HG03378 (cell line): ENCODE data around the gene PPP1R12C.
"Not testable (repeated sequence)": the region's sequence is repeated elsewhere in the genome, so short reads cannot be mapped to it uniquely, and the experiment has no call there.

Experiments
- ATAC-seq: cut with Tn5 transposase; IDR thresholded peaks from one replicate; pipeline ENCODE4 v1.9.1; 2021; ENCODE audit warnings: mild to moderate bottlenecking, moderate library complexity; ENCODE audit not compliant: unreplicated experiment

PPP1R12C gene

GRCh38 chr19:55116859-55117662, at the start of gene PPP1R12C:
Gene PPP1R12C, minus strand, starts transcription at chr19:55117637. Its CDS starts 94 bp downstream, at chr19:55117543.
- no peak for ATAC-seq

- ATAC-seq = no peak
These were observed 49.3 kb upstream of the PPP1R12C start, which contains the start of gene DNAAF3 for GRCh38 chr19:55166530-55167268. Gene DNAAF3, minus strand, starts transcription at chr19:55166613. Its CDS starts 200 bp downstream, at chr19:55166413.

- ATAC-seq = no peak
These were observed 48.6 kb upstream of the PPP1R12C start for GRCh38 chr19:55165952-55166529.

GRCh38 chr19:55161571-55162322, 44.3 kb upstream of the PPP1R12C start:
- no peak for ATAC-seq

GRCh38 chr19:55160986-55161365, 43.5 kb upstream of the PPP1R12C start:
- no peak for ATAC-seq

- ATAC-seq = no peak
These were observed 42.9 kb upstream of the PPP1R12C start for GRCh38 chr19:55160128-55160985.

GRCh38 chr19:55158848-55159749, 41.7 kb upstream of the PPP1R12C start:
- ATAC-seq = no peak

GRCh38 chr19:55158423-55158822, 41.0 kb upstream of the PPP1R12C start:
- no peak for ATAC-seq

GRCh38 chr19:55157064-55157908, 39.8 kb upstream of the PPP1R12C start, which contains the start of gene TNNI3:
Gene TNNI3, minus strand, starts transcription at chr19:55157732. Its CDS starts 143 bp downstream, at chr19:55157589.
- no peak for ATAC-seq

GRCh38 chr19:55156202-55157063, 39.0 kb upstream of the PPP1R12C start:
- ATAC-seq = no peak

- ATAC-seq = not testable (repeated sequence)
These were observed 38.3 kb upstream of the PPP1R12C start for GRCh38 chr19:55155784-55156183.

GRCh38 chr19:55153652-55154264, 36.3 kb upstream of the PPP1R12C start:
- ATAC-seq = no peak

- ATAC-seq = no peak
These were observed 34.6 kb upstream of the PPP1R12C start for GRCh38 chr19:55152017-55152416.

GRCh38 chr19:55149078-55150003, 31.9 kb upstream of the PPP1R12C start, which contains the start of gene TNNT1:
Gene TNNT1, minus strand, starts transcription at chr19:55149206. Its CDS starts 2,049 bp downstream, at chr19:55147157.
- no peak for ATAC-seq

GRCh38 chr19:55147545-55148251, 30.3 kb upstream of the PPP1R12C start:
- ATAC-seq = no peak
